Mammary epithelial cell (primary cell): Measurements from ENCODE around the gene NT5C2.

Source experiments
- EZH2 ChIP-seq: IDR thresholded peaks from 2 replicates; pipeline ENCODE4 v1.6.1; 2012; ENCODE audit warnings: low read length, inconsistent platforms, borderline replicate concordance
- TF ChIP-seq, protein P1 (sequence below), 2 donors: IDR thresholded peaks in 1 of 2; conservative IDR thresholded peaks in 1 of 2; 2 replicates each; pipeline ENCODE4 v1.5.1; 2011 to 2012; ENCODE audit warnings: inconsistent platforms in 2 of 2, low read length in 2 of 2, mild to moderate bottlenecking in 2 of 2, control low read depth in 1 of 2, low read depth in 1 of 2; ENCODE audit not compliant: insufficient read depth in 1 of 2; ENCODE audit errors: extremely low read depth in 1 of 2

DNA sequence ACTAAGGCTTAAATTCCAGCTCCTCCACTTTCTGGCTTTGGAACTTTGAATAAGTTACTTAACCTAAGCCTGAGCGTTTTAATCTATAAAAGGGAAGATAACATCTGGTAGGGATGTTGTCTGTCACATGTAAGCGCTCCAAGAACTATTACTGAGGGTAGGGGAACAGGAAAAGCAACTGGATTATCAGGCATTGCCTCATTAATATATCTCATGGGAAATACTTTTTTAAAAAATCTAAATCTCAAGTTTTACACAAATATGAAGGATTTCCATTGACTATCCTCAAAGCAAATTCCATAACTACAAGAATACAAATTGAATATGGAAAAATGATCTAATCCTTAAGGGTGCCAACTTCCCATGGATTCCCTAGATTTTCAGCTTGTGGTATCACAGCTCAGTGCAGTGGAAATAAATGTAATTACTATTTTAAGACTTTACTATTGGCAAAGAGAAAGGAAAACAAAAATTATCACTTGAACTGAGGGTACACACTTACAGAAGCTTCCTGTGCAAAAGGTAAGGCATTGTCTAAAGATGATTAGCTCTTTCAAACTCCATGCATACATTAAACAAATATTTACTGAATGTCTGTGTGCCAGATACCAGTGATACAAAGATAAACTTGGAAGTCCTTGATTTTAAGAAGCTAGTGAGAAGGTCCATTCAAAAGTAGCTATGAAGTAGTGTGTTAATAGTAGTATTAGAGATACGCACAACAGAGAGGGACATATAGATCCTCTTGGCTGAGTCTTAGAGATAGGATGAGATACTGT lies 38.4 kb downstream of the NT5C2 start:
- TF ChIP-seq, protein P1, sequence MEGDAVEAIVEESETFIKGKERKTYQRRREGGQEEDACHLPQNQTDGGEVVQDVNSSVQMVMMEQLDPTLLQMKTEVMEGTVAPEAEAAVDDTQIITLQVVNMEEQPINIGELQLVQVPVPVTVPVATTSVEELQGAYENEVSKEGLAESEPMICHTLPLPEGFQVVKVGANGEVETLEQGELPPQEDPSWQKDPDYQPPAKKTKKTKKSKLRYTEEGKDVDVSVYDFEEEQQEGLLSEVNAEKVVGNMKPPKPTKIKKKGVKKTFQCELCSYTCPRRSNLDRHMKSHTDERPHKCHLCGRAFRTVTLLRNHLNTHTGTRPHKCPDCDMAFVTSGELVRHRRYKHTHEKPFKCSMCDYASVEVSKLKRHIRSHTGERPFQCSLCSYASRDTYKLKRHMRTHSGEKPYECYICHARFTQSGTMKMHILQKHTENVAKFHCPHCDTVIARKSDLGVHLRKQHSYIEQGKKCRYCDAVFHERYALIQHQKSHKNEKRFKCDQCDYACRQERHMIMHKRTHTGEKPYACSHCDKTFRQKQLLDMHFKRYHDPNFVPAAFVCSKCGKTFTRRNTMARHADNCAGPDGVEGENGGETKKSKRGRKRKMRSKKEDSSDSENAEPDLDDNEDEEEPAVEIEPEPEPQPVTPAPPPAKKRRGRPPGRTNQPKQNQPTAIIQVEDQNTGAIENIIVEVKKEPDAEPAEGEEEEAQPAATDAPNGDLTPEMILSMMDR (conservative IDR thresholded peaks at IDR 0.05 in 1 of 2, IDR thresholded peaks at IDR 0.05 in 1 of 2; ENCODE audit: extremely low read depth in 1 of 2, insufficient read depth in 1 of 2, low read depth in 1 of 2, low read length in 2 of 2), result no peak
- no peak for TF ChIP-seq EZH2
